Subcutaneous abdominal adipose tissue (tissue), 5 donors: ENCODE results near the gene EBF3.

Source experiments
- H3K27ac ChIP-seq: one replicate; pipeline ENCODE4 v1.7.0; 2013; ENCODE audit warnings: low read depth, mild to moderate bottlenecking, inconsistent platforms, low read length, moderate library complexity
- H3K27me3 ChIP-seq, 5 donors: one replicate each; pipeline ENCODE4 v1.7.0; 2013; ENCODE audit warnings: low read length in 5 of 5, inconsistent platforms in 1 of 5; ENCODE audit not compliant: control insufficient read depth in 5 of 5, insufficient read depth in 4 of 5
- H3K36me3 ChIP-seq, 5 donors: one replicate each; pipeline ENCODE4 v1.7.0; 2013; ENCODE audit warnings: low read length in 5 of 5; ENCODE audit not compliant: control insufficient read depth in 5 of 5, insufficient read depth in 5 of 5
- H3K4me1 ChIP-seq, 5 donors: one replicate each; pipeline ENCODE4 v1.7.0; 2013; ENCODE audit warnings: low read length in 5 of 5, mild to moderate bottlenecking in 3 of 5, moderate library complexity in 1 of 5; ENCODE audit not compliant: control insufficient read depth in 5 of 5, insufficient read depth in 5 of 5
- H3K4me3 ChIP-seq, 5 donors: one replicate each; pipeline ENCODE4 v1.7.0; 2013; ENCODE audit warnings: low read length in 5 of 5, low read depth in 1 of 5
- H3K9ac ChIP-seq, 5 donors: one replicate each; pipeline ENCODE4 v1.7.0; 2013; ENCODE audit warnings: low read length in 5 of 5, mild to moderate bottlenecking in 4 of 5, moderate library complexity in 3 of 5
- H3K9me3 ChIP-seq, 5 donors: one replicate each; pipeline ENCODE4 v1.7.0; 2013; ENCODE audit warnings: low read length in 5 of 5; ENCODE audit not compliant: control insufficient read depth in 5 of 5
- donor health status: healthy.
- donor health status: healthy.
- donor health status: healthy.
- donor health status: healthy.
- donor health status: healthy.

Gene EBF3

DNA sequence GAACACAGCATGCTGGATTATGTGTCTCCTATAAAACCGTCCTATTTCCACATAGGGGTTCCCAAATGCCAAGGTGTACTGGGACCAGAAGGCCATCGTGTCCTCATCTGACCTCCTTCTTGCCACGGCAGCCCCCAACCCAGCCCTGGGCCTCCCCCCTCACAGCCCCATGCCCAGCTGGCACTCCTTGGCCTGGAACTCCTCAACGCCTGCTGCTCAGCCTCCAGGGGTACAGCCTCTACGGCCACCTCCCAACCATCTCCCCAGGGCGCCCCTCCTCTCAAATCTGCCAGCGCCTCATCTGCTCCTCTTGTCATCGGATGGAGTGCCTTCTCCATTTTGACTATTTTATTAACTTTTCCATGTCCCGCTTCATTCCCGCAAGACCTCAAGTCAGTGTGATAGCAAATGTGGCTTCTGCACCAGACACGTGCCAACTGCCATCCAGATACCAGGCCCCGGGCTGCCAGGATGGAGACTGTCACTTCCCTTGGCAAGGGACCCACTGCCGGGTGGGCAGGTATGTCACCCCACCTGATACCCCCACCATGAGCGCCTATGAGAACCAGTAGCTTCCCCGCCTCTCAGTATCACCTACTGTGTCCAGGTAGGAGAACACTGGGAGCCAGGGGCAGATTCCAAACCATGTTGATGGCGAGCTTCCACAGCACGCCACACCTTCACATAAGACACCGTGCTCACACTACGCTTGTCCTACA, 106.7 kb downstream of the EBF3 start:
- Histone ChIP-seq H3K27me3 (no peaks in the 10 kb centered on the region), H3K36me3 (peaks cover 0 to 55% (median 53%) of the 10 kb centered on the region in 5 donors), H3K9ac (no peak overlapping the region), H3K4me1 (peaks cover 0 to 11% (median 7%) of the 10 kb centered on the region in 5 donors), H3K27ac (no peak overlapping the region), H3K9me3 (peaks cover 0 to 6% (median 3%) of the 10 kb centered on the region in 5 donors), H3K4me3 (no peak overlapping the region)

- peaks cover 0 to 6% (median 3%) of the 10 kb centered on the region in 5 donors for H3K9me3 ChIP-seq
- H3K4me1 ChIP-seq = peaks cover 0 to 15% (median 7%) of the 10 kb centered on the region in 5 donors
- H3K36me3 ChIP-seq = peaks cover 0 to 51% (median 47%) of the 10 kb centered on the region in 5 donors
- H3K9ac ChIP-seq = no peak overlapping the region
- no peak overlapping the region for H3K27ac ChIP-seq
- no peak overlapping the region for H3K4me3 ChIP-seq
- H3K27me3 ChIP-seq = no peaks in the 10 kb centered on the region
These were observed 108.1 kb downstream of the EBF3 start for GRCh38 chr10:129855836-129856563.

DNA sequence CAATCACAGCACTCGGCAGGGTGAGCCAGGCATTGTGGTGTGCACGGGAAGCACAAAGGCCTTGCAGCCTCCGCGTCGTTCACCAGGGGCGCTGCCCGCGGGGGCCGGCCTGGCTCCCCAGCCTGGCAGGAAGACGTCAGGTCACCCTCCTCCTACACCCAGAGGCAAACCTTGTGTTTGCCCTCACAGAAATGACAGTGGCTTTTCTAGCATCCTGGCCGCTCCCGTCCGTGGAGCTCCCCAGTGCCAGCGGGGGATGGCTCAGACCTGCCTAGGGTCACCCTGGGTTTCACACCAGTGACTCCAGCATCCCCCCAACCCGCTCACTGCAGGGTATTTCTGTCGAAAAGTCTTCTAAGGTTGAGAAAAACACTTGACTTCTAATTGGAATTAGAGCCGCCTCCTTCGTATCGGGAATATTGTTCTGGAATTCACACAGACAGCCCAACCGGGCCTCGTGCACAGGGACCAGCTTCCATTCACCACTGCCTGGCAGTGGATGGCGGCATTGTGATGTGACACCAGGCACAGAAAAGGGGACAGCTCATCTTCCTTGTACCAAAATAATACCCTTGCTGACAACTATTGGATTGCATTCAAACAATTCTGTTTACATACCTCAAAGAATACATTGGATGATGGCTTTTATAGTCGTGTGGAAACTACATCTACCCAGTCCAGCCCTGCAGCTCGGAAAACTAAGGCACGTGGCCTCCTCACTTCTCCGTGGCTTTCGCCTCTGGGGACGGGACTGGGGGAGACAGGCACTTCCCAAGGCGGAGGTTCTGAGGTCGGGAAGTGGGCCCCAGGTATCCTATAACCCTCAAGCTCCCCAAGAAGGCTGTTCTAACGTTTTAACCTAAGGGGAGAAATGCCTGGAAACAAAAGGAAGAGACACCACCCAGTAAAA, 109.0 kb downstream of the EBF3 start:
- H3K9ac ChIP-seq = no peak overlapping the region
- H3K4me1 ChIP-seq = peaks cover 0 to 15% (median 7%) of the 10 kb centered on the region in 5 donors
- H3K36me3 ChIP-seq = peaks cover 0 to 50% (median 39%) of the 10 kb centered on the region in 5 donors
- H3K27me3 ChIP-seq = no peaks in the 10 kb centered on the region
- H3K4me3 ChIP-seq = no peak overlapping the region
- H3K9me3 ChIP-seq = peaks cover 0 to 6% (median 3%) of the 10 kb centered on the region in 5 donors
- no peak overlapping the region for H3K27ac ChIP-seq

DNA sequence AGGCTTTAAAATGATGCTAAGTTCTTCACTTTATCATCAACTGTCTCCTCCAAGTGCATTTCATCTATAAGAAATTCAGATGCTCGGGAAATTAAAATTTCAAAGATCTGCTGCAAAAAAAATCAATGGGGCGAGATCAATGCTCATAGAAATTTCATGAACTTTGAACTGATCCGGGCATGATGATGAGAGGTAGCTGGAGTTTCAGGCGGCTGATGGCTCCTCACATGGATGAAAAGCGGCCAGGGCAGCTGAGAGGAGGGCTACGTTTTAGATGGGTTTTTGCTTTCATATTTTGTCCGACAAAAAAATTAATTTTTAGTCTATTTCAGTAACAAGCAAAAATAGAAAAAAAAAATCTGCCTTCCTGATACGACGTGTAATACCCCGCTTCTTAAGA, 109.9 kb downstream of the EBF3 start:
- peaks cover 0 to 15% (median 7%) of the 10 kb centered on the region in 5 donors for H3K4me1 ChIP-seq
- no peak overlapping the region for H3K27ac ChIP-seq
- H3K9me3 ChIP-seq = peaks cover 0 to 6% (median 3%) of the 10 kb centered on the region in 5 donors
- no peaks in the 10 kb centered on the region for H3K27me3 ChIP-seq
- peaks cover 0 to 50% (median 35%) of the 10 kb centered on the region in 5 donors for H3K36me3 ChIP-seq
- no peak overlapping the region for H3K9ac ChIP-seq
- H3K4me3 ChIP-seq = no peak overlapping the region

GRCh38 chr10:129853562-129853903, 110.5 kb downstream of the EBF3 start:
- Histone ChIP-seq H3K9me3 (peaks cover 0 to 6% (median 3%) of the 10 kb centered on the region in 5 donors), H3K27me3 (no peaks in the 10 kb centered on the region), H3K4me3 (peak overlapping the region in 3 of 5 donors; percentile 7 to 42 (median 18)), H3K9ac (no peak overlapping the region), H3K36me3 (peaks cover 0 to 49% (median 34%) of the 10 kb centered on the region in 5 donors), H3K4me1 (peaks cover 0 to 15% (median 7%) of the 10 kb centered on the region in 5 donors), H3K27ac (no peak overlapping the region)

GRCh38 chr10:129852829-129853561, 111.1 kb downstream of the EBF3 start:
- Histone ChIP-seq H3K27me3 (no peaks in the 10 kb centered on the region), H3K9ac (no peak overlapping the region), H3K4me3 (peak overlapping the region in 3 of 5 donors; percentile 7 to 42 (median 18)), H3K27ac (no peak overlapping the region), H3K9me3 (peaks cover 0 to 6% (median 3%) of the 10 kb centered on the region in 5 donors), H3K4me1 (peaks cover 0 to 15% (median 7%) of the 10 kb centered on the region in 5 donors), H3K36me3 (peaks cover 0 to 49% (median 33%) of the 10 kb centered on the region in 5 donors)

GRCh38 chr10:129851941-129852640, 112.0 kb downstream of the EBF3 start:
- H3K4me1 ChIP-seq = peaks cover 0 to 15% (median 7%) of the 10 kb centered on the region in 5 donors
- H3K27me3 ChIP-seq = no peaks in the 10 kb centered on the region
- H3K9me3 ChIP-seq = peaks cover 0 to 6% (median 3%) of the 10 kb centered on the region in 5 donors
- no peak overlapping the region for H3K9ac ChIP-seq
- no peak overlapping the region for H3K4me3 ChIP-seq
- H3K36me3 ChIP-seq = peaks cover 6 to 48% (median 32%) of the 10 kb centered on the region in 5 donors
- no peak overlapping the region for H3K27ac ChIP-seq

DNA sequence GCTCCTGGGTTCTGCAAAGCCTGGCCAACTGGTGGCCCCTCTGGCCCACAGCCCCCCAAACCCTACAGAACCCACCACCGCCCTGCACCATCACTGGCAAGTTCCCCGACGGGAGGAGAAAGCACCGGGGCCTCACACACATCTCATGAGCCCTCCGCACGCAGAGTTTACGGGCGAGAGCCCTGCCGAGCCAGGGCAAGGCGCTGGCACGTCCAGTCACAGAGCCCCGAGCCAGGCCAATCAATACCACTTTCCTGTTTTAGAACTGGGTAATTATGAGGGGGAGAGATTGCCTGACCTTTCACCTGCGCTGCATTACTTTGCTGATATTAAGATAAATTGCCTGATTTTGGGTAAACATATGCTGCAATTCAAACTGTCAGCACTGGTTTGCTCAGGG, 113.3 kb downstream of the EBF3 start:
- Histone ChIP-seq H3K4me3 (no peak overlapping the region), H3K27me3 (no peaks in the 10 kb centered on the region), H3K36me3 (peaks cover 6 to 48% (median 35%) of the 10 kb centered on the region in 5 donors), H3K4me1 (peaks cover 0 to 15% (median 7%) of the 10 kb centered on the region in 5 donors), H3K27ac (no peak overlapping the region), H3K9ac (no peak overlapping the region), H3K9me3 (no peaks in the 10 kb centered on the region)

DNA sequence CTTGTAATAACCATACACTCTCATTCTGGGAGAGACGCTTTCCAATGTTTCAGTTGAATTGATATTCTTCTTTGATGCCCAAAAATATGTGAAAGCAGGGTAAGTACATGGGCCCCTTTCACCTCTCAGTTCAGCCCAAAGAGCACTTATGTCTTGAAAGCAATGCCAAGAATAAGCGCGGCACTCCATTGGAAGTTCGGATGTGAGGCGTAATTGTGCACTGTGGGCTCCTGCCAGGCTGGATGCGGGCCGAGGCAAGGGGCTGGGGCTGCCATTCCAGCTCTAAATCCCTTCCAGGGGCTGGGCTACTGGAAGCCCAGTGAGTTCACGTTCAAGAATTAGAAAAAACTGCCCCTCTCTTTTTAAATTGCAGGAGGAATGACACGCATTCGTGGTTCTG, 113.8 kb downstream of the EBF3 start:
- peaks cover 7 to 49% (median 35%) of the 10 kb centered on the region in 5 donors for H3K36me3 ChIP-seq
- H3K4me3 ChIP-seq = no peak overlapping the region
- no peaks in the 10 kb centered on the region for H3K27me3 ChIP-seq

More for the DNA sequence above, 113.8 kb downstream of the EBF3 start:
- H3K9ac ChIP-seq = no peak overlapping the region
- no peaks in the 10 kb centered on the region for H3K9me3 ChIP-seq
- H3K27ac ChIP-seq = no peak overlapping the region
- peaks cover 0 to 15% (median 7%) of the 10 kb centered on the region in 5 donors for H3K4me1 ChIP-seq
